ENCODE measurements around the gene PTPRH.

Gene PTPRH

DNA sequence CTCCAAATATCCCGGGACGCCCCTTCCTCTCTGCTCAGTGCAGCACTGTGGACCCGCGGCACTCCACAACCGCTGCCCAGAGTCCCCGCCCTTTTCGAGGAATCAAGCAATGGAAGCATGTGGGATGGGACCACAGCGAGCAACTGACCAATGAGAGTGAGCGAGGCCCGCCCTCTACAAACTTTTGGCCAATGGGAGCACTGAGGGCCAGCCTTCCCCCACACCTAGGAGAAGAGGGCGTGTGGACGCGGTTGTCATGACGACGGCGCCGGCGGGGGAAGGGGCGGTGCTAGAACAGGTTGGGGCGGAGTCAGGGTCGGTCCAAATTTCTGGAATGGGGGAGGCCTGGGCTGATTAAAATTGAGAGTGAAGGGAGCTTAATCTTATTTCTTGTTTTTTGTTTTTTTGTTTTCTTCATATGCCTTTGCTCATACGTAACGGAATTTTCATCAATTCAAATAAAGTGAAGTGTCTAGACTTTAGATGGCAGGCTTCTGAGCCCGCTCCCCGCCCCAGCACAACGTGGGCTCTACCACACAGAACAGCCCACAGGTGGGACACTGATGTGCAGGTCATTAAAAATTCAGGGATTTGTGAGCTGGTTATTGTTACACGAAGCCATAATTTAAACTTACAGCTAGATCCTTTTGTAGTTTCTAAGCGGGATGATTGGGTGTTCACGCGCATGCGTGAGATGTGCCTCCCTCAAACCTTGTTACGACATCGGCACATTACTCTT, 42.6 kb downstream of the PTPRH start, which contains the start of gene DNAAF3:
Gene DNAAF3 (minus strand): TSS at position 84 of the 739 bp plus-strand sequence. CDS start 200 bp downstream, outside the sequence.
- H3K9me3 ChIP-seq (ENCODE audit: control insufficient read depth in 2 of 2, low read length in 2 of 2): no peaks in the 10 kb centered on the region
- peaks cover 13% of the 10 kb centered on the region for H3K4me1 ChIP-seq (ENCODE audit: control insufficient read depth, insufficient read depth, low read length)
- peaks cover 48 to 50% of the 10 kb centered on the region in 2 donors for H3K27me3 ChIP-seq (ENCODE audit: control insufficient read depth in 1 of 2, insufficient read depth in 2 of 2, low read length in 2 of 2)
- H3K4me3 ChIP-seq (ENCODE audit: low read length in 2 of 2): peak within 1 kb of the TSS; percentile 36 to 67
- no peak within 1 kb of the TSS for H3K9ac ChIP-seq (ENCODE audit: low read length in 2 of 2)
- no peak within 1 kb of the TSS for H3K27ac ChIP-seq (ENCODE audit: low read length)
- H3K36me3 ChIP-seq (ENCODE audit: control insufficient read depth in 2 of 2, insufficient read depth in 2 of 2, low read length in 2 of 2): no peaks in the 10 kb centered on the region

DNA sequence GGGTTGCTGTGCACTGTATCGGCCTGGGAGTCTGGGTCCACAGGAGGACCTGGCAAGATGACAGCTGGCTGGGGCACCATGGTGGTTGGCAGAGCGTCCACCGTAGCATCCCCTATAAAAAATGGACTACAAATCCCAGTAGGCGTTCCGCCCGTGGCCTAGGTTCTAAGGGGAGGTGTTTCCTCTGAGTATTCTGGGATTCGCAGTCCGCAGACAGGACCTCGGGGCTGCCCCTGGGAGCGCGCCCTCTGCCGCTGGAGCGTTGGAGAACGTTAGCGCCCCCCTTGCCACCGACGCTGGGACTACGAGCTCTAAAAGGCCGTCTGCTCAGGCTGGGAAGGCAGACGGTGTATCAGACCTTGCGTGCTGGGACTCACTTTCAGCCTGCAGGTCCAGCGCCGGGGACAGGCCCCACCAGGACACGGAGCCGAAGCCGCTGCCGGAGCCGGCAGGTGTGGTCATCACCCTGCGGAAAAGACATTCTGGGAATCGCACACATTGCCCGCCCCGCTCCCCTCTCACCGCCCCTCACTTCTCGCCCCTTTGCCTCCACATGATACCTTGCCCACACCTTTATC, 43.3 kb downstream of the PTPRH start:
- H3K9ac ChIP-seq (ENCODE audit: low read length in 2 of 2): no peak overlapping the region
- peaks cover 13% of the 10 kb centered on the region for H3K4me1 ChIP-seq (ENCODE audit: control insufficient read depth, insufficient read depth, low read length)
- no peak overlapping the region for H3K27ac ChIP-seq (ENCODE audit: low read length)
- no peaks in the 10 kb centered on the region for H3K36me3 ChIP-seq (ENCODE audit: control insufficient read depth in 2 of 2, insufficient read depth in 2 of 2, low read length in 2 of 2)
- H3K9me3 ChIP-seq (ENCODE audit: control insufficient read depth in 2 of 2, low read length in 2 of 2): no peaks in the 10 kb centered on the region
- peaks cover 48 to 50% of the 10 kb centered on the region in 2 donors for H3K27me3 ChIP-seq (ENCODE audit: control insufficient read depth in 1 of 2, insufficient read depth in 2 of 2, low read length in 2 of 2)
- peak overlapping the region; percentile 36 to 67 for H3K4me3 ChIP-seq (ENCODE audit: low read length in 2 of 2)

DNA sequence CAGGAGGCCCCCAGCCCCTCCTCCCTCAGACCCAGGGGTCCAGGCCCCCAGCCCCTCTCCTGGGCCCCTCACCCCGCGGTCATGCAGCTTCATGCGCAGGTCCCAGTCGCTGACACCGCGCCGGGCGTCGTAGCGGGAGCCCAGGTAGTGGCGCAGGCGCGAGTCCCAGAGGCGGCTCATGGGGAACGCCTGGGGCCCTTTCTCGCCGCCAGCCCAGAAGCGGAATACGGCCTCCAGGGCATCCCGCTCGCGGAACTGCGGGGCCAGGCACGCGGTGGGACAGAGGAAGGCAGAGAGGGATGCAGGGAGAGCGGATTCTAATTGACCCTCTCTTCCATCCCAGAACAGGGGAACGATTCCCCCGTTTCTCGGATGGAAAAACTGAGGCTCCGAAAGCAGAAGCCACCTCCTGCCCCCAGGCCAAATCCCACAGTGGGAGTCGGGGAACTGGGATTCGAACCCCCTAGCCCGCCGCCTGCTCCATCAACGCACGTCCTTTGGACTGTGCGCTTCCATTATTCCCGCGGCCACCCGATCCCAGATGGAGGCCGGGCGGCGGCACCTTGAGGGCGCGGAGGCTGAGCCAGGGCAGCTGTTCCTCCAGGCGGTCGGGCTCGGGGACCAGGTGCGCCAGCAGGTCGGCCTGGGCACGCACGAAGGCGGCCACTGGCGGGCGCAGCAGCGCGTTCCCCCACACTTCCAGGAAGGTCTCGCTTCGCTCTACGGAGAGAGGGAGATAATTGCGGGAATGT, 47.6 kb downstream of the PTPRH start:
- Histone ChIP-seq H3K9ac (ENCODE audit: low read length in 2 of 2) (no peak overlapping the region), H3K27ac (ENCODE audit: low read length) (no peak overlapping the region), H3K4me3 (ENCODE audit: low read length in 2 of 2) (no peak overlapping the region), H3K4me1 (ENCODE audit: control insufficient read depth, insufficient read depth, low read length) (peaks cover 10% of the 10 kb centered on the region), H3K9me3 (ENCODE audit: control insufficient read depth in 2 of 2, low read length in 2 of 2) (no peaks in the 10 kb centered on the region), H3K27me3 (ENCODE audit: control insufficient read depth in 1 of 2, insufficient read depth in 2 of 2, low read length in 2 of 2) (peaks cover 55% of the 10 kb centered on the region in 2 donors), H3K36me3 (ENCODE audit: control insufficient read depth in 2 of 2, insufficient read depth in 2 of 2, low read length in 2 of 2) (no peaks in the 10 kb centered on the region)

DNA sequence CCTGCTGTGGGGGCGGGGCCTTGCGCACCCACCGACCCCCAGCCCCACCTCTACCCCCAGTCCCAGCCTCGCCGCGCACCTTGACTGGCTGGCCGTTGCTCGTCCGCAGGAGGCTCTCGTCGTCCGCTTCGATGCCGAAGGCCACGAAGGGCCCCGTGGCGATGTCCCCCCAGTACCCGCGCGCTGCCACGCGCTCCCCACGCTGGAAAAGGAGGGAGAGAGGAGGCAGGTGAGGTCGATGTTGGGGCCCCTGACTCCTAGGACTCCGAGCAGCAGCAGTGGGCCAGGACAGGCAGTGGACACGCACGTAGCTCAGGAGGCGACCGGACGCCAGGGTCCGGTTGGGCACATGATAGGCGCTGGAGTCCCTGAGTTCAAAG, 48.3 kb downstream of the PTPRH start:
- H3K4me3 ChIP-seq (ENCODE audit: low read length in 2 of 2): no peak overlapping the region

DNA sequence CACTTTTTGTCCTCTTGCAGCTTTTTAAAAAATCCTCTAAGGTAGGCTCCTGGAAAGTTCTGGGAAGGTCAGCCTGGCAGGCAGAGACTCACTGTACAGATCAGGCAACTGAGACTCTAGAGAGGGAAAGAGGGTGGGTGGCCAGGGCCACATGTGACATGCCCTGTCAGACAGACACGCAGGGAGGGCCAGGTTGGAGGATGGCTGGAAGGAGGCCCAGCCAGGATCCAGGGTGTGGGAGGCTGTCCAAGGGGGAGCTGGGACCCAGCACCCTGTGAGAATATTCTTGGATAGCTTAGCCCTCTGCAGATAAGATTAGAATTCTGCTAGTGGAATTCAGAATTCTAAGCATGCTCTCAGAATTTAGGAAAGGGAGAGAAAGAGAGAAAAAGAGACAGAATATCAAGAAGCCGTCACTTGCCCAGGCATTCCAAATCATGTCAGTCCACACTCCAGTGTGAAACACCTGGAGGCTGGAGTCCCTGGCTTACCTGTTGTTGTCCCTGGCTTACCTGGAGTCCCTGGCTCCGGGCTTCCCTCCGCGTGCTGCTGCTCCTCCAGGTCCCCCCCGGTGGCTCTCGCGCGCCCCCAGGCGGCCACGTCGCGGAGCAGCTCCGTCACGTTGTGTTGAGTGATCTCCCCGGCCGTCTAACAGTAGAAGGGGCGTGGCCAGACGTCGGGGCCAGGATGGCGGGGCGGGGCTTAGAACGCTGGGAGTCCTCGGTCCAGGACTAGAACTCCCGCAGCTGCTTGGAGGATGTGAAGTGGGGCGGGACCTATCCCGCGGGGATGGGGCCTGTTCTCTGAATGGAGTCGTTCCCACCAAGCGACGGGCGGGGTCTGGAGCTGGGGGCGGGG, 48.9 kb downstream of the PTPRH start:
- H3K9ac ChIP-seq (ENCODE audit: low read length in 2 of 2): no peak overlapping the region
- no peak overlapping the region for H3K27ac ChIP-seq (ENCODE audit: low read length)
- peaks cover 48 to 50% of the 10 kb centered on the region in 2 donors for H3K27me3 ChIP-seq (ENCODE audit: control insufficient read depth in 1 of 2, insufficient read depth in 2 of 2, low read length in 2 of 2)

More for the DNA sequence above, 48.3 kb downstream of the PTPRH start:
- no peak overlapping the region for H3K27ac ChIP-seq (ENCODE audit: low read length)
- peaks cover 5% of the 10 kb centered on the region for H3K4me1 ChIP-seq (ENCODE audit: control insufficient read depth, insufficient read depth, low read length)
- no peaks in the 10 kb centered on the region for H3K36me3 ChIP-seq (ENCODE audit: control insufficient read depth in 2 of 2, insufficient read depth in 2 of 2, low read length in 2 of 2)
- no peaks in the 10 kb centered on the region for H3K9me3 ChIP-seq (ENCODE audit: control insufficient read depth in 2 of 2, low read length in 2 of 2)
- H3K9ac ChIP-seq (ENCODE audit: low read length in 2 of 2): no peak overlapping the region
- peaks cover 53 to 55% of the 10 kb centered on the region in 2 donors for H3K27me3 ChIP-seq (ENCODE audit: control insufficient read depth in 1 of 2, insufficient read depth in 2 of 2, low read length in 2 of 2)

DNA sequence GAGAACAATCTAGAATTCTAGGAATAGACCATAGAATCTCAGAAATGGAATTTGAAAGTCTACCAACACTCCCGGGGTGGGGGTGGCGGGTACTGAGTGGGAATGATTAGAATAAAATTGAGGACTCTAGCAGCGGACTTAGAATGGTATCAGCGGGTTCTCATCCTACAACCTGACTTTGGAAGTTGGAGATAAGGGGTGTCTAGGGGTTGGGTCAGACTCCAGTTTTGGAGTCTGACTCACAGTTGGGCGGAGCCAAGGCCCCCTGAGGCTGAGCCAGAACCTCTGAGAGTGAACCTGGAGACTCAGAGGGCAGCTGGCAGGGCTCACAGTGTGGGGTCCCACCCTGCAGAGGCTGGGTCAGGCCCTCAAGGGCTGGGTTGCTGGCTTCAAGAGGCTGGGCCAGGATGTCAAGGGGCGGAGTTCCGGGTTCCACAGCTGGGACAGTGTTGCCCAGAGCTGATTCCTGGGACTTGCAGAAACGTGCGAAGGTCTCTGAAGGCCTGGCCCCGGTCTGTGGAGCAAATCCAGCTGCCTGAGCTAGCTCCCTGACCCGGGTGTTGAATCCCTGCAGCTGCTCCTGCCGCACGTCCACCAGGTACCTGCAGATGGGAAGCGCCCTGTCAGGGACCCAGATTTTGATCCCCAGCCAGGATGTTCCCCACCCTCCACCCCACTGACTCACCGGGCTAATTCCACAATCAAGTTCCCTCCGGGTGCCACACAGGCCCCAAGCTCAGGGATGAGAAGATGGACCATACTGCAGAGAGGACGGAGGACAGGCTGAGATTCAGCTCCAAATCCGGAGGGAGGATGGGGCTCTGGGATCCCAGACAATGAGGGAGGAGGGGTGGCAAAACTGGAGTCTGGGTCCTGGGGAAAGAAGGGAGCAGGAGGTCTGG, 50.2 kb downstream of the PTPRH start:
- Histone ChIP-seq H3K27ac (ENCODE audit: low read length) (no peak overlapping the region), H3K9me3 (ENCODE audit: control insufficient read depth in 2 of 2, low read length in 2 of 2) (no peaks in the 10 kb centered on the region), H3K9ac (ENCODE audit: low read length in 2 of 2) (no peak overlapping the region), H3K36me3 (ENCODE audit: control insufficient read depth in 2 of 2, insufficient read depth in 2 of 2, low read length in 2 of 2) (no peaks in the 10 kb centered on the region), H3K27me3 (ENCODE audit: control insufficient read depth in 1 of 2, insufficient read depth in 2 of 2, low read length in 2 of 2) (peaks cover 49 to 54% of the 10 kb centered on the region in 2 donors), H3K4me1 (ENCODE audit: control insufficient read depth, insufficient read depth, low read length) (peaks cover 7% of the 10 kb centered on the region), H3K4me3 (ENCODE audit: low read length in 2 of 2) (no peak overlapping the region)

More for the DNA sequence above, 48.9 kb downstream of the PTPRH start:
- peaks cover 7% of the 10 kb centered on the region for H3K4me1 ChIP-seq (ENCODE audit: control insufficient read depth, insufficient read depth, low read length)
- H3K4me3 ChIP-seq (ENCODE audit: low read length in 2 of 2): no peak overlapping the region
- H3K9me3 ChIP-seq (ENCODE audit: control insufficient read depth in 2 of 2, low read length in 2 of 2): no peaks in the 10 kb centered on the region
- no peaks in the 10 kb centered on the region for H3K36me3 ChIP-seq (ENCODE audit: control insufficient read depth in 2 of 2, insufficient read depth in 2 of 2, low read length in 2 of 2)

DNA sequence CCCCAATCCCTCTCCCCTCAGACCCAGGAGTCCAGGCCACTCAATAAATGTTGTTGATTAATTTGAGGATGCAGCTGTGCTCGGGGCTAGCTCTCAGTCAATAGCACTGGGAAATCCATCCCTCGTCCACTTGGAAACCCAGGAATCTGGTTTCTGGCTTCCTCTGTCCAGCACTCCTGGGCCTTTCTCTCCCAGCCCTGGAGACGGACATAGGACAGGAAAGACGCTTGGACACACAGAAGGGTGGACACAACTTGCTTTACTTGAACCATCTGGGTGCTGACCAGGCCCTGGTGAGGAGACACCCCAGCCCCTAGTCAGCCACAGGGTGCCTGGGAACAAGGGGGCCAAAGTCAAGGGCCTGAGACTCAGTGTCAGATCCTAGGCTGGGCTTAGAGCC, 50.9 kb downstream of the PTPRH start:
- H3K4me1 ChIP-seq (ENCODE audit: control insufficient read depth, insufficient read depth, low read length): peaks cover 7% of the 10 kb centered on the region

DNA sequence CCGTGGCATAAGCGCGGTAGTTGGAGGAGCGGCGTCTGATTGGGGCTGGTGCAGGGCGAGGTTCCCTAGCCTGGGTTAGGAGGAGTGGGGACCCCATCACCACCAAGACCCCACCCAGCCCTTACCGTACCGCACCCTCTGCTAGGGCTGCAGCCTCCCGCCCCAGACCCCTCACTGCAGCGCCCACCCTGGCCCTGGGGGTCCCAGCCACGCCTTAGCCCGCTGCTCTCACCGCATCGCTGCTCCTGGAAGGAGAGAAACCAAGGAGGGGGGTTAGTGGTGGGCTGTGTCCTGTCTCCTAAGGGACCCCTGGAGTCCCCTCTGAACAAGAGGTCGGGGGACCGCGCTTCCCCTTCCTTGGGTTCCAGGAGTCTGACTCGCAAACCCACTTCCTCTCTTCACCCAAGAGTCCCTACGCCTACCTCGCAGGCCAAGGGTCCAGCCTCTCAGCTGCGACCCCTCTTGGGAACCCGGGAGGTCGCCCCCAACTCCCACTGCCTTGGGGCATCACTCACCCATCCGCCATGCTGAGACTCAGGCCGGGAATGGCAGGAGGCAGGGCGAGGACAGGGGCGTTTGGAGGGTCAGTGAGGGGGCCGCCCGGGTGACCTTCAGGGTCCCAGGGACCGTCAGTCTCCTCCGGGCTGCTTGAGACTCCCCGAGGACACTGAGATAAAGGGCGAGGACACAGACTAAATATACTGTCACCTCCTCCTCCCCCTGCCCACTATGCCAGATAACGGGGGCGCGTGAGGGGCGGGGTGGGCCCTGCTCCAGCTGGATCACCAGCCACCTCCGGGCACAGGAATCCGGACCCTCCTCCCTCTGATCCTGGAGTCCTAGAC, 52.0 kb downstream of the PTPRH start, which contains the start of gene TNNI3:
Gene TNNI3 (minus strand): TSS at position 669 of the 845 bp plus-strand sequence. CDS start 143 bp downstream, at position 526.
- Histone ChIP-seq H3K9ac (ENCODE audit: low read length in 2 of 2) (no peak within 1 kb of the TSS), H3K4me1 (ENCODE audit: control insufficient read depth, insufficient read depth, low read length) (peaks cover 7% of the 10 kb centered on the region), H3K27ac (ENCODE audit: low read length) (no peak within 1 kb of the TSS), H3K27me3 (ENCODE audit: control insufficient read depth in 1 of 2, insufficient read depth in 2 of 2, low read length in 2 of 2) (peaks cover 45 to 53% of the 10 kb centered on the region in 2 donors), H3K4me3 (ENCODE audit: low read length in 2 of 2) (no peak within 1 kb of the TSS), H3K36me3 (ENCODE audit: control insufficient read depth in 2 of 2, insufficient read depth in 2 of 2, low read length in 2 of 2) (no peaks in the 10 kb centered on the region), H3K9me3 (ENCODE audit: control insufficient read depth in 2 of 2, low read length in 2 of 2) (no peaks in the 10 kb centered on the region)

More for the DNA sequence above, 50.9 kb downstream of the PTPRH start:
- H3K27ac ChIP-seq (ENCODE audit: low read length): no peak overlapping the region
- H3K36me3 ChIP-seq (ENCODE audit: control insufficient read depth in 2 of 2, insufficient read depth in 2 of 2, low read length in 2 of 2): no peaks in the 10 kb centered on the region
- no peak overlapping the region for H3K9ac ChIP-seq (ENCODE audit: low read length in 2 of 2)
- H3K4me3 ChIP-seq (ENCODE audit: low read length in 2 of 2): no peak overlapping the region
- no peaks in the 10 kb centered on the region for H3K9me3 ChIP-seq (ENCODE audit: control insufficient read depth in 2 of 2, low read length in 2 of 2)
- peaks cover 47 to 54% of the 10 kb centered on the region in 2 donors for H3K27me3 ChIP-seq (ENCODE audit: control insufficient read depth in 1 of 2, insufficient read depth in 2 of 2, low read length in 2 of 2)
